ENCODE data around the gene JAG1.

DNA sequence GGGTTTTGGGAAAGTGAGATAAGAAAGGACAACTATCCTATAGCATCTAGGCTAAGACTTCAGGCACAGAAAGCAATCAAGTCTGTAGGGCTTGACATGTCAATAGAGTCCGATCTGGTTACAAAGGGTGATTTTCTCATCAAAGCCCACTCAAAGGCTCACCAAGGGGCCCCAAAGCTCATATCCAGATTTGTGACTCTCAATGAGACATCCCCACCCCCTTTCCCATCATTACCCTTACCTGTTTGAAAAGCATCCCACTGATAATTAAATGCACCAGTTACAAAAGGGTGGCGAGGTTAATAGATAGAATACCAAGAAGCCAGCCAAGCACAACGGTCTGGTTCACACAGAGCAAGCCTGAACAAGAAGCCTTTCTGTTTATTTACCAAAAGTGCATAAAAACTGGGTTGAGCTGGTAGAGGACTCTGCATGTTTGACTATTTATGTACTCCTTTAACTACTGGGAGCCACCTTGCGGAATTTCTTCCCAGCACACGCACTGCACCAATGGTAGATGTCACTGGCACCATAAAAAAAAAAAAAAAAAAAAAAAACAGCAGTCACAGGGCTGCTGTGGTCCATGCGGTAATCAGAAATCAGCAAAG is 6.1 kb downstream of the JAG1 start:
- TF ChIP-seq, protein P1, sequence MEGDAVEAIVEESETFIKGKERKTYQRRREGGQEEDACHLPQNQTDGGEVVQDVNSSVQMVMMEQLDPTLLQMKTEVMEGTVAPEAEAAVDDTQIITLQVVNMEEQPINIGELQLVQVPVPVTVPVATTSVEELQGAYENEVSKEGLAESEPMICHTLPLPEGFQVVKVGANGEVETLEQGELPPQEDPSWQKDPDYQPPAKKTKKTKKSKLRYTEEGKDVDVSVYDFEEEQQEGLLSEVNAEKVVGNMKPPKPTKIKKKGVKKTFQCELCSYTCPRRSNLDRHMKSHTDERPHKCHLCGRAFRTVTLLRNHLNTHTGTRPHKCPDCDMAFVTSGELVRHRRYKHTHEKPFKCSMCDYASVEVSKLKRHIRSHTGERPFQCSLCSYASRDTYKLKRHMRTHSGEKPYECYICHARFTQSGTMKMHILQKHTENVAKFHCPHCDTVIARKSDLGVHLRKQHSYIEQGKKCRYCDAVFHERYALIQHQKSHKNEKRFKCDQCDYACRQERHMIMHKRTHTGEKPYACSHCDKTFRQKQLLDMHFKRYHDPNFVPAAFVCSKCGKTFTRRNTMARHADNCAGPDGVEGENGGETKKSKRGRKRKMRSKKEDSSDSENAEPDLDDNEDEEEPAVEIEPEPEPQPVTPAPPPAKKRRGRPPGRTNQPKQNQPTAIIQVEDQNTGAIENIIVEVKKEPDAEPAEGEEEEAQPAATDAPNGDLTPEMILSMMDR (IDR thresholded peaks at IDR 0.05), result no peak
- no peak for TF ChIP-seq POLR2A (IDR thresholded peaks at IDR 0.05)
